GM19463 (cell line): ENCODE results near the gene FNDC7.
A peak's percentile ranks its signal among the peaks of the same experiment; 100 is the strongest.
"Not testable (repeated sequence)": the region's sequence is repeated elsewhere in the genome, so short reads cannot be mapped to it uniquely, and the experiment has no call there.

Experiments
- ATAC-seq: cut with Tn5 transposase; IDR thresholded peaks from one replicate; pipeline ENCODE4 v1.9.1; 2021; ENCODE audit warnings: mild to moderate bottlenecking, moderate library complexity; ENCODE audit not compliant: unreplicated experiment

The FNDC7 gene

DNA sequence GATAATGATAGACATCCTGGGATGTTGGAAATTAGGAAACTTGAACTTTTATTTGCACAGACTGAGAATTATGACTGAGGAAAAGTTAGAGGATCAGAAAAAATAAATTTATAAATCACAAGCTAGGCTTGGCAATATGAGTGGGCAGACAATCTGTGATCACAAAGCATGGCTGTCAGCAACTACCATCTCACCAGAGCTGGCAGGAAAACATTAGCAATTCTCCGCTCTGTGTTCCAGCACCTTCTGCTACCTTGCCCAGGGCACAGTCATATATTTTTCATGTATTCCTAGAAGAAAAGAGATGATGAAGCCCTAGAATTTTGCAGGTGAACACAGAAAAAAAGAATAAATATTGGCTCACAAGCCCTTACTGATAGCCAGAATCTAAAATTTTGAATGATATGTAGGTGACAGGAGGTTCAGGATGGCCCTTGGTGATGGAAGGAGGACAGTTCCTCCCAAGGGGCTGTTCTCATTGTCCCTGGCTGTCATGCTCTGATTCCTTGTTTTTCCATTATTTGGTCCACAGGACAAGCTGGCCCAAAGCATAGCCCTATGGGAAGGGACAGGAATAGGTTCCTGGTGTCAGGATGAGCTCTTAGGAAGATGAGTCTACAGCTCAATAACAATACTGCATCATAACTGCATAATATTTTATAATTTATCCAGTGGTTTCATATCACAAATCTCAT is 21.6 kb downstream of the FNDC7 start:
- ATAC-seq = no peak

DNA sequence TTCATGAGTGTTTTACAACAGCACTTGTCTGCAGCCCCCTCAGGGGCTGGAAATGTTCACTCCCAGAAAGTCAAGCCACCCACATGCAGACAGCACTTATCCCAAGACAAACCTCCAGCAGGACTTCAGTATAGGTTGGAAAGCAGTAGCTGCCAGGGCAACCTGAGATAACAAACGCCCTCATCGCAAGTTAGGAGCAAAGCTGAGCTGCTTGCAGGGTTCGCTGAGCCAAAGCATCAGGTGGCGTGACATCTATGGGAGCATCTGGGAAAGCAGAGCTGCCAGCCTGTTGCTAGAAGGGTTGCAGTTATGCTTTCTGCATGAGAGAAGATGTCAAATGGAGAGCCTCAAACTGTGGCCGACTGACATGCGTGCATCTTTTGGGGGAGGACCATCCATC is 29.5 kb downstream of the FNDC7 start:
- no peak for ATAC-seq

DNA sequence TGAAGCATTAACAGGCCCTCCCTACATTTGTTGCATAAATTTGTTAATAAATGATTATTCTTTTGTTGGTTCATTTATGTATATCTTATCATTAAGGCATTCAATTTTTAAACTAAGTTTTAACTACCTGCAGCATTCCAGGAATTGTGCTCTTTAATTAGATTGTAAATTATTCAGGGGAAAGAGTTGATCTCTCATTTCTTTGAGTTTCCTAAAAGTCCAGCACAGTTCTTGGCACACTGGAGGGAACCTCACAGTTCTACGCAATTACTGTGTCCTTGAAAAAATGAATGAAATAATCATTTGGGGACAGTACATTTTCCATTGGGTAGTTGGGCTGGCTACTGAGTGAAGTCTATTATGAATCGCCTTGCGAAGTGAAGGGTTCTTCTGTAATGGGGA is 33.3 kb downstream of the FNDC7 start:
- ATAC-seq = no peak

DNA sequence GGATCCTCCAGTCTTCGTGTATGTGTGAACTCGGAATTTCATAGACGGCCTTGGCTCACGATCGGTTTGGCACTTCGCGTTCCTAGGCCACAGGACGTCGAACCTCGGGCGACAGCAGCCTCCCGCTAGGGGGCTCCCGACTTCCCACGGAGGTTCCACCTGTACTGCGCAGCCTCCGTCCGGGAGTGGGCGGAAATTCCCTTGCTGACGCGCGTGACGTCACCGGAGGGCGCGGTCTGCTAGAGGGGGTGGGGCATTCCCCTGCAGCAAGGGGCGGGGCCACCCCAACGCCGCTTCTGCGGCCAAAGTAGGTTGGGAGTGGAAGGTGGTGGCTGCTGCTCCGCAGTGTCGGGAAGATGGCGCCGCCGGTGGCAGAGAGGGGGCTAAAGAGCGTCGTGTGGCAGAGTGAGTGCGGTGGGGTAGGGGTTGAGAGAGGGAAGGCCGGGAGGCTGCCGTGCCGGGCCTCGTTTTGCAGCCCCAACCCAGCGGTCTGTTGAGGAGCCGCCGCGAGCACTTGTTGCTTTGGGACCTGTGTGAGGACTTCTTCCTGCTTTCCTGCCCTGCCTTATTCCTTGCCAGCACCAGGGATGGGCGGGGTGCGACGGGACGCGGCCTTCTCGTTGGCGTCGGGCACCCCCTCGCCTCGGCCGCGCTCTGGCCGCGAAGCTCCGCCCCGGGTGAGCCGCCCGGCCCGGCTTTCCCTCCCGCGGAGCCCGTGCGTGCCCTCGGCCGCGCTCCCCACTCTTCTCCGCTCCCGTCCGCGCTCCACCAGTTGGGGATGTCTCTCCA is 33.9 kb downstream of the FNDC7 start, which contains the start of gene STXBP3:
Gene STXBP3 (plus strand): TSS at position 293 of the 789 bp plus-strand sequence. CDS start 64 bp downstream, at position 357.
- ATAC-seq = peak; percentile 89

DNA sequence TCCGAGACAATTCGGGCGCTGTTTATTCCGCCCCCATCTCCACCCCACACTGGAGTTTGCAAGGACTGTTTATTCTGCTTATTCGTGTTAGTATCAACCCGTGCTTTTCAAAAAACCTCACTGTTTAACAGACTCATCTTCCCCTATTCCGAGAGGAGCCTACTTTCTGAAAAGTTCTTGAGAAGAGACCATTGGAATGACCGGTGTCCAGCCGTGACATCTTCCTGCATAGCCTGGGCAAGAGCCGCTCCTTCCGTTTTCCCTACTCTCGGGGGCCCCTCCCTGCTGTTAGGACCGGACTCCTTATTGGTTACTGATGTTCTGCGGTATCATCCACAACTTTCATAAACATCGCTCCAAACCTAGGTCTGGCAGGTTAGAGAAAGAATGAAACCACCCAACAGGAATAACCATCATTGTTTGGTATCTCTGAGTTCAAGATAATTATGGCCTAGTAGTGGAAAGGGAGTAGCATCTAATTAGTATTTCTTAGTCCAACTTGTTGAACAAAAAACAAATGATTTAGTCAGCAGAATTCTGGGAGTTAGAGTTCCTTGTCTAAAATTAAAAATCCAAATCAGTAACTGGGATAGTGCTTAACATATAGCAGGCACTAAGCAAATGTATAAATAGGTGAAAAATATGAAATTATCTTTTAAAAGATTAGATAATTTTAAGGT is 34.6 kb downstream of the FNDC7 start:
- ATAC-seq = peak; percentile 26

DNA sequence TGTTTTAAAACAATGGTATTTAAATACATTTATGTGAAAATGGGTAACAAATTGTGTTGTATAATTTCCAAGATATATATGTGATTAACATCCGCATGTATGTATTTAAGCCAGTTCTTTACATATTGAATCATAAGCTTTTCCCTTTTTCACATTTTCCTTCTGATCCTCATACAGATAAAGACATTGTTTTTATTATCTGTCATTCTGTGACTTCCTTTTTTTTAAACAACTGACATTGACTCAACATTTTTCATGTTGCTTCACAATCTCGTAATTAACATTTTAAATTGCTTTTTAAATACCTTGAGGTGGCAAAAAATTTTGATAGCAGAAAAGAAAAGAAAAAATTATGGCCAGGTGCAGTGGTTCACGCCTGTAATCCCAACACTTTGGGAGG is 35.2 kb downstream of the FNDC7 start:
- no peak for ATAC-seq

DNA sequence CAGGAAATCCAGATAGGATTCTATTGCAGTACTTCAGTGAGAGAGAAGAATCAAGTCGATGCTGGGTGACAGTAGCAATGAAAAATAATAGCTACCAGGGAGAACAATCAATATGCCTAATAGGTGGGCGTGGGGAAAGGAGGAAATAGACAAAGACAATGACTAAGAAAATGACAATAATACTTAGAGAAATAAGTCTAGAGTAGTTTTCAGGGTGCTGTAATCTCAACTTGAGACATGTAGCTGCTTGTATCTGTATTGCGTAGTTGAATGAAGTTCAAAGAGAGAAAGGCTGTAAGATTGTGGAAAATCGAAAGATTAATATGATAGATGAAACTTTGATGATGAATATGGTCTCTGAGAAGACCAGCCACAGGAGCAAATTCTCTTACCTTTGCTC is 36.4 kb downstream of the FNDC7 start:
- ATAC-seq = no peak

DNA sequence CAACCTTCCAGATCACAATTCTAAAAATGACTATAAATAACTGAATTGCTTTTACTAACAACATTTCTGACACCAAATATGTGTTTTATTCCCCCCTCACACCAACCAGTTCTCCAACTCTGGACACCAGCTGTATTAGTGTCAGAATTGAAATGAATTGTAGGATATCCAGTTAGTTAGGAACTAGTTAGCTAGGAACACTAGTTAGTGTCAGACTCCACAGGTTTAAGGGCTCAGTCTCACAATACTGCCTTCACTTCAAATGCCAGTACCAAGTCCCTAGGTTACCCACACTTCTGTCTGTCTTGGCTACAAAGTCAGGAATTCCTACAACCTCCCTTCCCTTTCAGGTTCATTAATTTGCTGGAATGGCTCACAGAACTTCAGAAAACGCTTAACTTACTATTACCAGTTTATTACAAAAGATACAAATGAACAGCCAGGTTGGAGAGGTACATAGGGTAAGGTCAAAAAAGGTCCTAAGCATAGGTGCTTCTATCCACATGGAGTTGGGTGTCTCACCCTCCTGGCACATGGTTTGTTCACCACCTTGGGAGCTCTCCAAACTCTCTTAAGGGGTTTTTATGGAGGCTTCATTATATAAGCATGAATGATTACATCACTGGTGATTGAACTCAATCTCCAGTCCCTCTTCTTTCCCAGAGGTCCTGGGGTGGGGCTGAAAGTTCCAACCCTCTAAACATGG is 37.9 kb downstream of the FNDC7 start:
- no peak for ATAC-seq

DNA sequence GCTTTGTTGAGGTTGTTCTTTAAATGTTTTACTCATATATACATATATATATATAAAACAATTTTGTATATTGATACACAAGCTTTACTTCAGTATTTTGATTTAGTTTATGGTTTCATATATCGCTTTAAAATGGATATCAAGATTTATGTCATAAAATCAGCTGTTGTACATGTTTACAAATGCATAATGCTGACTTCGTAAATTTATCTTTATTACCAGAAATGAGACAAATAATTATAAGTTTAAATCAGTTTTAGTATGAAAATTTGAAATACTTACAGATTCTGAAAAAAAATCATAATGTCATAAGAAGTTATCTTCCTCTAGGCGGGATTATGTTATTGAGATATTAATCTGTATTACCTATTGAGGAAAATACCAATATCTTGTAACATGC is 40.7 kb downstream of the FNDC7 start:
- ATAC-seq = no peak

DNA sequence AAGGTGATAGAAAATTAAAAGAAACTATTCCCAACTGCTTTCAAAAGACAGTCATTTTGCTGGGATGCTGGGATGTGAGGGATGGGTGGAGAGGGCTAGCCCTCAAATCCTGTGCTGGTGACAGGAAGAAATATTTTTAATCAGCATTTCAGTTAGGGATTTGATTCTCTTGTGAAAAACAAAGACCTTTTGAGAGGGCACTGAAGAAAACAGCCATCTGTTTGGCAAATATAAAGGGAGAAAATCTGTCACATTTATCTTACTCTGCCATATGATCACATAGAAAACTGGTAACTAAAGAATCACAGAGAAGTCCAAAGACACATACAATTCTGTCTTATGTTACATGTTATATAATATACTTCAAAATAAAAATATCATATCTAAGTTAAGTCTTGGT is 46.1 kb downstream of the FNDC7 start:
- ATAC-seq = no peak

DNA sequence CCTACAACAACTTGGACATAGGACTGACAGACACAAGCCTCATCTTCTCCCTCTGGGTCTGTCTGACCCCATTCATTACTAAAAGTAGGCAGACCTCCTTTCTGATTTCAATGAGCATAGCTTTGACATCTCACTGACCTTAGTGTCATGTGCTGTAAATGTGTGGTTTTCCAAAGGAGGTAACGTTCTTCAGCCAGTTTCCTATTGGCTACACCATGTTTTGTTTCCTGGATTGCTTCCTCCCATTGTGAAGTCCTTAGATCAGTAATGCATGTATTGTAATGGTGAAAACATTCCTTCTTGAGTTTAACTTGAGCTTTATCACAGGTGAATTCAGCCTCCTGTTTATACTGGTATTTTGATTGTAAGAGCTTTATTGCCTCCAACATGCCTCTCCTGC is 54.4 kb downstream of the FNDC7 start:
- no peak for ATAC-seq

DNA sequence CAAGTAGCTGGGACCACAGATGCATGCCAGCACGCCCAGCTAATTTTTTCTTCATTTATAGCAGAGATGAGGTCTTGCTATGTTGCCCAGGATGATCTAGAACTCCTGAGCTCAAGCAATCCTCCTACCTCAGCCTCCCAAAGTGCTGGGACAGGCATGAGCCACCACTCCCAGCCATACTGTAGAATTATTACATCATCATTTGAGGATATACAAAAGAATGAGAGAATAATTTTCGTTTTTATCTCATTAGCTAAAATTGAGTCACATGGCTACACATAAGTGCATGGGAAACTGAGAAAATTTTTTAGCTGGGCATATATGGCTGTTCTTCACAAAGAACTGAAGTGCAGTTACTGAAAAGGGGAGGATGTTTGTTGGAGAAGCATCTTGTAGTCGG is 55.0 kb downstream of the FNDC7 start:
- ATAC-seq = no peak

DNA sequence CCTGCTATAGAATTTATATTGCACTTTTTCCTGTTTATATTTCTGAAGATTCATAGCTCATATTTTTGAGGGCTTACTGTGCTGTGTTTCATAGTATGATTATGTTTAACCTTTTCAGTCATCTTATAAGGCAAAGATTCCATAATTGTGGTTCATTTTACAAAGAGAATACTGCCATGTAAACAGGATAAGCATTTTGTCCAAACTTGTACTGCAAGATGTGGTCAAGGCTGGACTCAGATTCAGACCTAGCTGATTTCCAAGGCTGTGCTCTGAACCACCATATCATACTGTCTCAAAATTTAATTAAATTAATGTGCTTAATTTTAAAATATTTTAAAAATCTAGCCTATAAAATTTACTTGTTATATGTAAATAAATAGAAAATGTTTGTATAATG is 65.1 kb downstream of the FNDC7 start:
- ATAC-seq = no peak

DNA sequence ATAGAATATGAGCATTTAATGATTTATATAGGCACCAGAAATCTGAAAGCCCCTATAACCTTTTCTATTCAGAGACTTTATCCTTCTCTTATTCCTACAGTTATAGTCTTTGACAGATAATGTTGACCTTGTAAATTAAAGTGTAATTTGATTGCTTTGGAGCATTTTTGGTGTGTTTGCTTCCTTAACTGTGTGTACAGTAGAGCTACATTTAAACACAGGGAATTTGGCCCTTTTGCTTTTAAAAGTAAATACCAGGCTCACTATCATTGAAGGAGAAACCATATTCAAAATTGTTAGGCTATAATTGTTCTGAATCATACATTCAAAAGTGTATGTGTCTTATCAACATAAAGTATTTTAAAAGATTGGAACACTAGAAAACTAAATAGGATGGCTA is 66.7 kb downstream of the FNDC7 start:
- ATAC-seq = no peak

DNA sequence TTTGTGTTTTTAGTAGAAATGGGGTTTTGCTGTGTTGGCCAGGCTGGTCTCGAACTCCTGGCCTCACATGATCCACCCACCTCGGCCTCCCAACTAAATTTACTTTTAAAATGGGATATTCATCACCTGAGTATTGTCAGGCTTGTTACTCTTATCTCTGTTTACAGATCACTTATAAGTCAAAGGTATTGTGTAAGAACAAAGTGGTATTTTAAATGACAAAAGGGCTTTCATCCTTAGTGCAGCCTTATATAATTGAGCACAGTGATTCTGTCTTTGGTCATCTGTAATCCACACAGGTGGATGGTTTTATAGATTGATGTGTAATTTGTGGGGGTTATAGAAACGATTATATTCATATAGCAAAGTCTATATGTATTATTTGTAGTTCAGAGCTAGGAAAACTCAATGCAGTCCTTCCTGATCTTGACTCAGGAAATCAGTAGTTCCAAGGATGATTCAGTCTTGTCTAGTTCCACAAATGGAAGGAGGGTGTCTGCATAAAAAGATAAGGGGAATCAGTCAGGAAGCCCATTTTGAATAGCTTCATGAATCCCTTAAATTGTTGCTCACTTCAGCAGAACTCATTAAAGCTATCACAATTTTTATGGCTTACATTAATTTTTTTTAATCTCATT is 68.3 kb downstream of the FNDC7 start:
- ATAC-seq = no peak

DNA sequence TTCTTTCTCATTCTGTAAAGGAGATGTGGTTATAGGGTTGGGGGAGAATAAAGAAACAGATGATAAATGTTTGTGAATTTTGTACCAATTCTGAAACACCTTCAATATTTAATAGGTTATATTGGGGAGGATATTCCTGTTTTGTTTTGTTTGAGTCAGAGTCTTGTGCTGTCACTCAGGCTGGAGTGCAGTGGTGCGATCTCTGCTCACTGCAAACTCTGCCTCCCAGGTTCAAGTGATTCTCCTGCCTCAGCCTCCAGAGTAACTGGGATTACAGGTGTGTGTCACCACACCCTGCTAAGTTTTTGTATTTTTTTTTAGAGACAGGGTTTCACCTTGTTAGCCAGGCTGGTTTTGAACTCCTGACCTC is 68.9 kb downstream of the FNDC7 start:
- not testable (repeated sequence) for ATAC-seq

DNA sequence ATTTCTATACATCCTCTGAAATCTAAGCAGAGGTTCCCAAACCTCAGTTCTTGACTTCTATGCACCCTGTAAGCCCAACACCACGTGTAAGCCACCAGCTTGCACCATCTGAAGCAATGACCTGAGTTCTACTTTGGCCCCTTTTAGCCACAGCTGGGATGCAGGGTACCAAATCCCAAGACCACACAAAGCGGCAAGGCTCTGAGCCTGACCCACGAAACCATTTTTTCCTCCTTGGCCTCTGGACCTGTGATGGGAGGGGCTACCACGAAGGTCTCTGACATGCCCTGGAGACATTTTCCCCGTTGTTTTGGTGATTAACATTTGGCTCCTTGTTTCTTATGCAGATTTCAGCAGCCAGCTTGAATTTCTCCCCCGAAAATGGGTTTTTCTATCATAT is 72.6 kb downstream of the FNDC7 start:
- no peak for ATAC-seq

DNA sequence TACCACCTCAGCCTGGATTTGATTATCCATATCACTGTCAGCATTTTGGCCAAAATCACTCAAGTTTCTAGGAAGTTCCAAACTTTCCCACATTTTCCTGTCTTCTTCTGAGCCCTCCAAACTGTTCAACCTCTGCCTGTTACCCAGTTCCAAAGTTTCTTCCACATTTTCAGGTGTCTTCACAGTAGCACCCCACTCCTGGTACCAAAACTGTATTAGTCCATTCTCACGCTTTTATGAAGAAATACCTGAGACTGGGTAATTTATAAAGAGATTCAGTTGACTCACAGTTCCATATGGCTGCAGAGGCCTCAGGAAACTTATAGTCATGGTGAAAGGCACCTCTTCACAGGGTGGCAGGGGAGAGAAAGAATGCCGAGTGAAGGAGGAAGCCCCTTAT is 73.2 kb downstream of the FNDC7 start:
- ATAC-seq = no peak

DNA sequence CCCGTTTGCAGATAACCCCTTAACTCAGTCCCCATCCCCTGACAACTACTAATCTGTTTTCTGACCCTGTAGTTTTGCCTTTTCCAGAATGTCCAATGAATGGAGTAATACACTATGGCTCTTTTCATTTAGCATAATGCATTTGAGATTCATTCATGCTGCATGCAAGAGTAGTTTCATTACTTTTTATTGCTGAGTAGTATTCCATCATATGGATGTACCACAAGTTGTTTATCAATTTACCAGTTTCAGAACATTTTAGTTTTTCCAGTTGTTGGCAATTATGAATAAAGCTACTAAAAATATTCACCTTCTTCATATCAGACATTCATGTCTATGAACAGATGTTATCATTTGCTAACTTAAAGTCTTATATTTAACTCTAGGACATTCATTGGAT is 79.1 kb downstream of the FNDC7 start:
- no peak for ATAC-seq
